Sigmoid colon (tissue), 7 donors: ENCODE data around the gene MTUS2. TPM values are rescaled to one million over a fixed set of nuclear protein-coding genes. Genes with fewer than 3 reads are reported as not detected.

ENCODE experiments used
- DNase-seq: peaks from one replicate; pipeline ENCODE4 v3.0.0-alpha.2; 2019
- H3K27ac ChIP-seq, 4 donors: fragments of 200-600 bp; sonication (generic); one replicate each; pipeline ENCODE4 v1.5.1; 2016 to 2019; ENCODE audit warnings: mild to moderate bottlenecking in 1 of 4
- H3K27me3 ChIP-seq, 3 donors: fragments of 200-600 bp; sonication (generic); one replicate each; pipeline ENCODE4 v1.5.1; 2019; ENCODE audit warnings: mild to moderate bottlenecking in 1 of 3
- H3K36me3 ChIP-seq, 4 donors: fragments of 200-600 bp; sonication (generic); one replicate each; pipeline ENCODE4 v1.5.1; 2016 to 2019
- H3K4me1 ChIP-seq, 4 donors: fragments of 200-600 bp; sonication (generic); one replicate each; pipeline ENCODE4 v1.5.1; 2017 to 2019
- H3K4me3 ChIP-seq, 4 donors: fragments of 200-600 bp; sonication (generic); one replicate each; pipeline ENCODE4 v1.5.1; 2017 to 2019; ENCODE audit warnings: mild to moderate bottlenecking in 2 of 4, moderate library complexity in 1 of 4
- H3K9me3 ChIP-seq, 4 donors: fragments of 200-600 bp in 3 of 4; sonication (generic) in 3 of 4; one replicate each; pipeline versions ENCODE4 v1.5.1 to v1.6.1; 2013 to 2019
- EP300 ChIP-seq, 4 donors: sonication (generic); formaldehyde crosslinking; IDR thresholded peaks; one replicate each; pipeline ENCODE4 v1.6.1; 2017; ENCODE audit warnings: antibody characterized with exemption in 4 of 4
- POLR2A ChIP-seq, 2 donors: fragments of 450-650 bp; IDR thresholded peaks; one replicate each; pipeline ENCODE4 v1.6.1; 2016; ENCODE audit warnings: antibody characterized with exemption in 2 of 2, mild to moderate bottlenecking in 2 of 2, moderate library complexity in 2 of 2
- POLR2AphosphoS5 ChIP-seq, 4 donors: sonication (generic); formaldehyde crosslinking; IDR thresholded peaks; one replicate each; pipeline ENCODE4 v1.6.1; 2017; ENCODE audit warnings: antibody characterized with exemption in 4 of 4
- WGBS, 2 donors: extraction: QIAGEN DNeasy Blood & Tissue Kit; methylation state at CpG; one replicate each; pipeline ENCODE4 v1.1.7; 2013; 5-methylcytosine and 5-hydroxymethylcytosine counted together
- intact Hi-C: fragments of 100-400 bp; cut with DNase I; formaldehyde crosslinking; loops from one replicate; pipeline ENCODE4 v1.15.1; 2023
- polyA plus RNA-seq, 3 donors: library from polyadenylated mRNA; stranded (reverse); fragments of 200-250 nt; gene quantifications; one replicate each; pipeline ENCODE4 v1.2.3, GENCODE V29; 2013
- total RNA-seq, 4 donors: library from RNA; depleted of rRNA; stranded (reverse); fragments of >200 nt; gene quantifications; one replicate each; pipeline ENCODE4 v1.1.0, GENCODE V29; 2016
- TF ChIP-seq, protein P1 (sequence below), 4 experiments: fragments of 450-650 bp in 3 of 4; fragments of 200-600 bp in 1 of 4; IDR thresholded peaks; one replicate each; pipeline ENCODE4 v1.5.1; 2016 to 2019; ENCODE audit warnings: antibody characterized with exemption in 4 of 4, mild to moderate bottlenecking in 3 of 4, moderate library complexity in 2 of 4
- donor health status: healthy with polysubstance abuse.
- donor health status: Bipolar disorder and iron deficiency.
- donor health status: healthy.

Gene MTUS2
- total and polyA plus RNA-seq, 7 donors: 0.23 to 2.2 (median 0.85) TPM; not detected in 1

GRCh38 chr13:29000826-29001225 is 180.7 kb downstream of the MTUS2 start:
- Histone ChIP-seq H3K36me3 (no peaks in the 10 kb centered on the region), H3K27ac (no peak overlapping the region), H3K27me3 (no peaks in the 10 kb centered on the region), H3K9me3 (peaks cover 0 to 4% (median 0%) of the 10 kb centered on the region in 4 donors), H3K4me1 (no peaks in the 10 kb centered on the region), H3K4me3 (no peak overlapping the region)
- DNase-seq: no peak
- TF ChIP-seq, protein P1, sequence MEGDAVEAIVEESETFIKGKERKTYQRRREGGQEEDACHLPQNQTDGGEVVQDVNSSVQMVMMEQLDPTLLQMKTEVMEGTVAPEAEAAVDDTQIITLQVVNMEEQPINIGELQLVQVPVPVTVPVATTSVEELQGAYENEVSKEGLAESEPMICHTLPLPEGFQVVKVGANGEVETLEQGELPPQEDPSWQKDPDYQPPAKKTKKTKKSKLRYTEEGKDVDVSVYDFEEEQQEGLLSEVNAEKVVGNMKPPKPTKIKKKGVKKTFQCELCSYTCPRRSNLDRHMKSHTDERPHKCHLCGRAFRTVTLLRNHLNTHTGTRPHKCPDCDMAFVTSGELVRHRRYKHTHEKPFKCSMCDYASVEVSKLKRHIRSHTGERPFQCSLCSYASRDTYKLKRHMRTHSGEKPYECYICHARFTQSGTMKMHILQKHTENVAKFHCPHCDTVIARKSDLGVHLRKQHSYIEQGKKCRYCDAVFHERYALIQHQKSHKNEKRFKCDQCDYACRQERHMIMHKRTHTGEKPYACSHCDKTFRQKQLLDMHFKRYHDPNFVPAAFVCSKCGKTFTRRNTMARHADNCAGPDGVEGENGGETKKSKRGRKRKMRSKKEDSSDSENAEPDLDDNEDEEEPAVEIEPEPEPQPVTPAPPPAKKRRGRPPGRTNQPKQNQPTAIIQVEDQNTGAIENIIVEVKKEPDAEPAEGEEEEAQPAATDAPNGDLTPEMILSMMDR (IDR thresholded peaks at IDR 0.05): no peak
- TF ChIP-seq EP300 (IDR thresholded peaks at IDR 0.05): no peak
- TF ChIP-seq POLR2A (IDR thresholded peaks at IDR 0.05): no peak
- TF ChIP-seq POLR2AphosphoS5 (IDR thresholded peaks at IDR 0.05): no peak
- intact Hi-C loops: no loop called here
- WGBS, 2 donors: 92 to 95% methylated on average over 3 of the region's 3 CpGs

GRCh38 chr13:29005035-29005762 is 185.1 kb downstream of the MTUS2 start:
- TF ChIP-seq, protein P1 (IDR thresholded peaks at IDR 0.05): no peak
- TF ChIP-seq EP300 (IDR thresholded peaks at IDR 0.05) (no peak), POLR2A (IDR thresholded peaks at IDR 0.05) (no peak), POLR2AphosphoS5 (IDR thresholded peaks at IDR 0.05) (no peak)
- no peak overlapping the region for H3K4me3 ChIP-seq
- no peak overlapping the region for H3K27ac ChIP-seq
- no peaks in the 10 kb centered on the region for H3K27me3 ChIP-seq
- DNase-seq: no peak
- WGBS, 2 donors: 62 to 64% methylated on average over 8 of the region's 8 CpGs
- no peaks in the 10 kb centered on the region for H3K36me3 ChIP-seq
- H3K4me1 ChIP-seq: no peaks in the 10 kb centered on the region
- no peaks in the 10 kb centered on the region for H3K9me3 ChIP-seq
- intact Hi-C loops: no loop called here

DNA sequence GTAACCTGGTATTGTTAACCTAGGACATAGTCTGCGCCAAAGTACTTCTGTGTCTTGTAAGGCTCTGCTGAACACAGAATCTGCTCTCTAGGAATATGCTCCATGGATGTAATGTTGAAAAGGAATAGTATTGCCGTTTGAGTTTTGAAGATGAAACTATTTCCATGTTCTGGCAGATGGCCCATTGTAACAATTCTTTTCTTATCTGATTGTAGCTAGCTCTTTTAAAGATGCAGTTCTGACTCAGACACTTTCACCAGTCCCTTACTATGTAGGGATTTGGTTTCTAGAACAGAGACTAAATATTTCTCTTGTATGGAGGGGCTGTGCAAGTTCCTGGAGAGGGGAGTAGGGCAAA is 185.6 kb downstream of the MTUS2 start:
- 69 to 73% methylated on average over 2 of the region's 2 CpGs for WGBS, 2 donors
- H3K36me3 ChIP-seq: no peaks in the 10 kb centered on the region
- H3K27ac ChIP-seq: no peak overlapping the region
- intact Hi-C loops: no loop called here
- DNase-seq: no peak
- H3K27me3 ChIP-seq: no peaks in the 10 kb centered on the region
- H3K9me3 ChIP-seq: no peaks in the 10 kb centered on the region
- H3K4me3 ChIP-seq: no peak overlapping the region
- TF ChIP-seq EP300 (IDR thresholded peaks at IDR 0.05) (no peak), POLR2AphosphoS5 (IDR thresholded peaks at IDR 0.05) (no peak), POLR2A (IDR thresholded peaks at IDR 0.05) (no peak)
- TF ChIP-seq, protein P1 (IDR thresholded peaks at IDR 0.05): no peak
- no peaks in the 10 kb centered on the region for H3K4me1 ChIP-seq

DNA sequence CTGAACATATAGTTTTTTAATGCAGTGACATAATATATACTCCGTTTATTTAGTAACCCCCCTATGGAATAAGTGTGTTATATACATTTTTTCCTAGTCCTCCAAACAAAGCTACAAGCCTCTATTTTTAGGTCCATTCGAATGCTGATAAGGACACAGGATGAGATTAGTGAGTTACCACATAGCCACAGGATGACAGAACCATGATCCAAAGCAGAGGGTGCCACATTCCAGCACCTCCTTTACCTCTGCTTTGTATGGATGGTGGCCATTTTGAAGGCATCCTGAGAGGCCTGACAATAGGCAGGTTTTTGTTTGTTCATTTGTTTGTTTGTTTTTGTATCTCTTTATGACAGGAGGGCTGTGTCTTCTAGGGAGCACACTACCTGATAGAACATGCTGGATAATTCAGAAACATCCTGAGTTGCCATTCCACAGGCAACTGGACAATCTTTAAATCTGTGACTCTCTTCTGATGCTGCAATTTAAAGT is 186.3 kb downstream of the MTUS2 start:
- 59 to 63% methylated on average over 2 of the region's 2 CpGs for WGBS, 2 donors
- intact Hi-C loops: no loop called here
- no peak for DNase-seq
- no peaks in the 10 kb centered on the region for H3K27me3 ChIP-seq
- TF ChIP-seq, protein P1 (IDR thresholded peaks at IDR 0.05): no peak
- TF ChIP-seq EP300 (IDR thresholded peaks at IDR 0.05) (no peak), POLR2AphosphoS5 (IDR thresholded peaks at IDR 0.05) (no peak), POLR2A (IDR thresholded peaks at IDR 0.05) (no peak)
- H3K36me3 ChIP-seq: no peaks in the 10 kb centered on the region
- H3K27ac ChIP-seq: no peak overlapping the region
- no peaks in the 10 kb centered on the region for H3K4me1 ChIP-seq
- no peak overlapping the region for H3K4me3 ChIP-seq
- H3K9me3 ChIP-seq: no peaks in the 10 kb centered on the region
